PC-9 (cell line): ENCODE data around the gene SPRED2.

Experiments used
- CTCF ChIP-seq: fragments of 200-600 bp; sonication (generic); conservative IDR thresholded peaks from 2 replicates; pipeline ENCODE4 v1.6.1; 2017; ENCODE audit warnings: mixed run types, antibody characterized with exemption, mild to moderate bottlenecking, moderate library complexity
- EZH2 ChIP-seq: fragments of 200-600 bp; sonication (generic); IDR thresholded peaks from 2 replicates; pipeline ENCODE4 v1.8.0; 2017; ENCODE audit warnings: antibody characterized with exemption, low read depth

DNA sequence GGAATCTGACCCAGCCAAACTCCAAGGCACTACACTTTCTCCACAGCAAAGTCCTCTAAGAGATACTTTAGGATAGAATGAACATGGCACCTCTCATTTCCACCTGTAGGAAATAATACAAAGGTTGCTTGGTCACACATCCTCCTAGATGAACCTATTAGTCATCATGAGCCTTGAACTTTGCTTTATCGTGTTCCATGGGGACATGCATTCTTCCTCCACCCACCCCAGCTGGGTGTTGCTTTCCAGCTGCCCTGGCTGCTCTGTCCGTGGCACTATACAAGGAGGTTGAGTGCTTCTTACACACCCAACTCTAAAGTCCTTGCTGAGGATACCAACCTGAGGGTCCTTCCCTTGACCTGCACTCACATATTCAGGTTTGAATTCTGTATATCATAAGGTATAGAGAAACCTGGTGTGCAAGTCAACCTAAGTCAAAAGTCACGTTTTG, 52.7 kb downstream of the SPRED2 start:
- TF ChIP-seq CTCF (no peak), EZH2 (no peak)
